Measurements from ENCODE around the gene TRIM47. TPM values are rescaled to one million over a fixed set of nuclear protein-coding genes. Genes with fewer than 3 reads are reported as not detected.

TRIM47 gene
- total RNA-seq, 1 donor from 2014 or later, result 46.3 TPM

DNA sequence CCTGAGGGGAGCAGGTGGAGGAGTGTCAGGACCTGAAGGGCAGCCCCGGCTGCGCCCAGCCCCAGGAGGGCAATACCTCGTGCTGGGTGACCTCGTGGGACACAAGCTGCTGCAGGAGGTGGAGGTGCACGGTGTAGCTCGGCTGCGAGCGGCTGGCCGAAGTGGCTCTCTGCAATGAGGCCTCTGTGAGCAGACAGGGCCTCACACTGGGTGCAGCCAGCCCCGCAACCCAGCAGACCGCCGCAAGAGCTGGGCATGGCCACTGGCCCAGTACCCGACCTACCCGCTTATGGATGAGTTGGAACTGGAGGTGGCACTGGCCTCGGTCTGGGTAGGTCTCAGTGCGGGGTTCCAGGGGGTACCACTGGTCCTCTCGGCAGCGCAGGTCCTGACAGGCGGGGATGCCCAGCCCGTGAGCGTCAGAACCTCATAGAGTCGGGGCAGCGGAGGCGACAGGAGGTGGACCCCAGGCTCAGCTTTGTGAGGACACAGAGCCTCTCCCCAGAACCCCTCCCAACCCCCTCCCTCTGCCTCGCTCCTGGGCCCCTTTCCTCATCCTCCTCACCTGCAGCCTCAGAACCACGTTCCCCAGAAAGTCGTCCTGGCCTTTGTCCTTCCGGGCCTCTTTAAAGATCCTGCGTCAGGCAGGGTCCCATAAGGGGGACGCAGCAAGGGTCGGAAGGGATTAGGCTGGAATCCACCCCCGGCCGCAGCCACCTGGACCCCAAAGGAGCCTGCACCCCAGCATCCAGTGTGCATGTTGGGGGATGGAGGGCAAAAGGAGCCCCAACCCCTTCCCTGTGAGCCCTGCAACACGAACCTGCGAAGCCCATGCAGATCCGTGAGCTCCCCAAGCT is 38.2 kb downstream of the TRIM47 start:
- H3K27ac Mint-ChIP-seq (ENCODE audit: unreplicated experiment), result no peak overlapping the region
- H3K4me3 Mint-ChIP-seq (ENCODE audit: unreplicated experiment), result no peak overlapping the region
- no peaks in the 10 kb centered on the region for H3K36me3 Mint-ChIP-seq (ENCODE audit: low read depth)
- DNase-seq (ENCODE audit: low spot score), result peak; percentile 89
- no peaks in the 10 kb centered on the region for H3K27me3 Mint-ChIP-seq (ENCODE audit: low read depth)
- H3K9me3 Mint-ChIP-seq (ENCODE audit: low read depth), result no peaks in the 10 kb centered on the region
- TF ChIP-seq, protein P1, sequence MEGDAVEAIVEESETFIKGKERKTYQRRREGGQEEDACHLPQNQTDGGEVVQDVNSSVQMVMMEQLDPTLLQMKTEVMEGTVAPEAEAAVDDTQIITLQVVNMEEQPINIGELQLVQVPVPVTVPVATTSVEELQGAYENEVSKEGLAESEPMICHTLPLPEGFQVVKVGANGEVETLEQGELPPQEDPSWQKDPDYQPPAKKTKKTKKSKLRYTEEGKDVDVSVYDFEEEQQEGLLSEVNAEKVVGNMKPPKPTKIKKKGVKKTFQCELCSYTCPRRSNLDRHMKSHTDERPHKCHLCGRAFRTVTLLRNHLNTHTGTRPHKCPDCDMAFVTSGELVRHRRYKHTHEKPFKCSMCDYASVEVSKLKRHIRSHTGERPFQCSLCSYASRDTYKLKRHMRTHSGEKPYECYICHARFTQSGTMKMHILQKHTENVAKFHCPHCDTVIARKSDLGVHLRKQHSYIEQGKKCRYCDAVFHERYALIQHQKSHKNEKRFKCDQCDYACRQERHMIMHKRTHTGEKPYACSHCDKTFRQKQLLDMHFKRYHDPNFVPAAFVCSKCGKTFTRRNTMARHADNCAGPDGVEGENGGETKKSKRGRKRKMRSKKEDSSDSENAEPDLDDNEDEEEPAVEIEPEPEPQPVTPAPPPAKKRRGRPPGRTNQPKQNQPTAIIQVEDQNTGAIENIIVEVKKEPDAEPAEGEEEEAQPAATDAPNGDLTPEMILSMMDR (IDR thresholded peaks at IDR 0.05), result no peak
- H3K4me1 Mint-ChIP-seq (ENCODE audit: low read depth), result peaks cover 7% of the 10 kb centered on the region

DNA sequence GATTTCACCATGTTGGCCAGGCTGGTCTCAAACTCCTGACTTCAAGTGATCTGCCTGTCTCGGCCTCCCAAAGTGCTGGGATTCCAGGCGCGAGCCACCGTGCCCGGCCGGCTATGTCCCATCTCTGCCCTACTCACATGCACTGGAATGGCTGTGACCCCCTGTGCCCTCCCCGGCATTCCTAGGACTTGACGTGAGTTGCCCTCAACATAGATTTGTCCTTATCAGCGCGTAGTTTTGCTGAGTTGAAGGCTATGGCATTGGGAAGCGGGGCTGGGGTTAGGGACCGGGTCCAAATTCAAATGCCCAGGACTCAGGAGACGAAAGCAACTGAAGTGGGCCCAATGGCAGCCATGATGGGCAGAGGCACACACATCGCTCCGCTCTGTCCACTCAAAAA is 40.0 kb downstream of the TRIM47 start:
- Mint-ChIP-seq H3K27ac (ENCODE audit: unreplicated experiment) (peak overlapping the region; percentile 12), H3K4me3 (ENCODE audit: unreplicated experiment) (no peak overlapping the region), H3K9me3 (ENCODE audit: low read depth) (no peaks in the 10 kb centered on the region), H3K4me1 (ENCODE audit: low read depth) (peaks cover 2% of the 10 kb centered on the region), H3K36me3 (ENCODE audit: low read depth) (no peaks in the 10 kb centered on the region), H3K27me3 (ENCODE audit: low read depth) (no peaks in the 10 kb centered on the region)
- TF ChIP-seq, protein P1 (IDR thresholded peaks at IDR 0.05), result no peak
- no peak for DNase-seq (ENCODE audit: low spot score)

DNA sequence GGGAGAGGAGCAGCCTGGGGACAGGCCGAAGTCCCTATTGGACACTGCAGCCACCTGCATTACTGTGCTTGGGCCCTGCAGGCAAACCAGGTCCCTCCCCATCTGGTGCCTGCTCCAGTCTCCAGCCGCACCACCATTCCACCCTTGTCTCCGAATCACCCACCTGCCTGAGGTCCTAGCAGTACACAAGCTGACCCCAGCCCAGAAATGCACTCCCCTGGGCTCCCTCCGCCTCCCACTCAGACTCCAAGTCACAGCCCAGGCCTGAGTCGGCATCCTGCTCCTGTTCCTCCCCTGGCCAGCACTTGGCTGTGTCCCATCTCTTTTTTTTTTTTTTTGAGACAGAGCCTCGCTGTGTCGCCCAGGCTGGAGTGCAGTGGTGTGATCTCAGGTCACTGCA is 40.5 kb downstream of the TRIM47 start:
- Mint-ChIP-seq H3K4me3 (ENCODE audit: unreplicated experiment) (no peak overlapping the region), H3K4me1 (ENCODE audit: low read depth) (peaks cover 2% of the 10 kb centered on the region), H3K27me3 (ENCODE audit: low read depth) (no peaks in the 10 kb centered on the region), H3K36me3 (ENCODE audit: low read depth) (no peaks in the 10 kb centered on the region), H3K9me3 (ENCODE audit: low read depth) (no peaks in the 10 kb centered on the region), H3K27ac (ENCODE audit: unreplicated experiment) (no peak overlapping the region)
- TF ChIP-seq, protein P1 (IDR thresholded peaks at IDR 0.05), result no peak
- no peak for DNase-seq (ENCODE audit: low spot score)

DNA sequence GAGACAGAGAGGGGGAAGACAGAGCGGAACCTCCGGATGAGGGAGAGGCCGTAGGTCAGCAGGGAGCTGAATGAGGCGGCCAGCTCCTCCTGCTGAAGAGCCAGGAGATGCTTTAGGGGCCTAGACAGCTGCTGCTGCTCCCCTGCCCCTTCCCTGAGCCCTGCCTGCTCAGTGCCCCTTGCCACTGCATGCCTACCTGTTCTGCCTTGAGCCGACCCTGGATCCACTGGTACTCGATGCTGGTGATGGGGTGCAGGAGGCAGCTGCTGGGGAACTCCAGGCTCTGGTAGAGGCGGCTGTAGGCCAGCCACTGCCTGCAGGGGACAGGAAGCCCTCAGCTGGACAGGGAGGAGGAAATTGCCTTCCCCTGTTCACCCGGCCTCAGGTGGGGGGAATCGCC is 41.8 kb downstream of the TRIM47 start:
- no peak overlapping the region for H3K27ac Mint-ChIP-seq (ENCODE audit: unreplicated experiment)
- H3K9me3 Mint-ChIP-seq (ENCODE audit: low read depth), result no peaks in the 10 kb centered on the region
- no peaks in the 10 kb centered on the region for H3K36me3 Mint-ChIP-seq (ENCODE audit: low read depth)
- no peaks in the 10 kb centered on the region for H3K27me3 Mint-ChIP-seq (ENCODE audit: low read depth)
- no peak for DNase-seq (ENCODE audit: low spot score)
- peaks cover 2% of the 10 kb centered on the region for H3K4me1 Mint-ChIP-seq (ENCODE audit: low read depth)
- TF ChIP-seq, protein P1 (IDR thresholded peaks at IDR 0.05), result no peak
- H3K4me3 Mint-ChIP-seq (ENCODE audit: unreplicated experiment), result no peak overlapping the region

DNA sequence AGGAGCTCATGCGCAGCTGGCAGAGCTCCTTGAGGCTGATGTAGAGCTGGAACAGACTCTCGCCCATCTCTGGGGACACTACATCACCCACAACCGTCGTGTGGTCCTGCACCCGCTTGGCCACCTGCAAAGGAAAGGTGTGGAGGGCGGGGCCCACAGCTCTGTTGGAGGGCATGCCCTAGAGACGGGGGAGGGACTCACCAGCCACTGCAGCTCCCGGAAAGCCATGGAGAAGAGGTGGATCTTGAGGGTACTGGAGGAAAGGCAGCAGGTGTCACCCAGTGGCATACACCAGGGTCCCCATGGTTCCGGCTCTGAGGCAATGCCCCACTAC is 42.8 kb downstream of the TRIM47 start:
- Mint-ChIP-seq H3K36me3 (ENCODE audit: low read depth) (no peaks in the 10 kb centered on the region), H3K27me3 (ENCODE audit: low read depth) (no peaks in the 10 kb centered on the region)
- TF ChIP-seq, protein P1 (IDR thresholded peaks at IDR 0.05), result no peak

More for the DNA sequence above, 42.8 kb downstream of the TRIM47 start:
- H3K9me3 Mint-ChIP-seq (ENCODE audit: low read depth), result no peaks in the 10 kb centered on the region
- peaks cover 2% of the 10 kb centered on the region for H3K4me1 Mint-ChIP-seq (ENCODE audit: low read depth)
- H3K27ac Mint-ChIP-seq (ENCODE audit: unreplicated experiment), result no peak overlapping the region
- no peak overlapping the region for H3K4me3 Mint-ChIP-seq (ENCODE audit: unreplicated experiment)
- DNase-seq (ENCODE audit: low spot score), result no peak

Data from chondrocyte (in vitro differentiated cells).